KG1 (cell line): Measurements from ENCODE around the gene NBDY.
"Not testable (repeated sequence)": the region's sequence is repeated elsewhere in the genome, so short reads cannot be mapped to it uniquely, and the experiment has no call there.

Source experiments
- DNase-seq: peaks from one replicate; lab custom pipeline; 2025; lab: John Stamatoyannopoulos, UW

The NBDY gene

GRCh38 chrX:56764153-56764974 lies 35.3 kb downstream of the NBDY start:
- DNase-seq = no peak

DNA sequence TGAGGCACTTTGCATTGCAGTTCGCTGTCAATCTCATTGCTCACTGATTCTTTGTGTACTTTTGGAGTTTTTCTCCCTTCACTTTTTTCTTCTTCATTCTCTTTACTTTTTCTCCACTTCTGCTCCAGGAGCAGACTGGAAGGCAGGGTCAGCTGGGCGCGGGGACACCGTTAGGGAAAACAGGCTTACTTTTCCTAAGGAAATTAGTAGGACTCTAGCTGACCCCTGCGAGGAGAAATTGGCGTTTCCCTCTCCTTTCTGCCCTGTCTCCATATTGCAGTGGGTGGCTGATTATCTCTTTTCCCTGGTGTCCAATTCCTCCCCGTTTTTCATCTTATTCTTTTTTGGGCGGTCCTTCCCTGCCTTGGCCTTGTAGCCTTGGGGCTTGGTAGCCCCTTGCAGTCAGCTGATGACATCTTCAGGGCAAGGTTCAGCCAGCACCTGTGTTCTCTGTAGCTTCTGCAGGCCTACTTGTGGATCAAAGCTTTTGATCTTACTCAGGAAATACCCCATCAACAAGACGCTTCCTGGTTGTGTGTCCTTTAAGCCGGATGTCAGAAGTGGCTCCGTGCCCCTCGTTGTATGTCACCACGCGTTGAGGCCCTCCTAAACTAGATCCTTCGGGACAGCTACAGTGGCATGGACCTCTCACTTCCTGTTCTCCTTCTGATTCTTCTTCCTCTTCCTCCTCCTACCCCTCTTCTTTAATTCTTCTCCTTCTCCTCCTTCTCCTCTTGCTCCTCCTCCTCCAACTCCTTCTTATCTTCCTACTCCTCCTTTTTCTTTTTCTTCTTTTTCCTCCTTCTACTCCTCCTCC lies 36.1 kb downstream of the NBDY start:
- DNase-seq = no peak

DNA sequence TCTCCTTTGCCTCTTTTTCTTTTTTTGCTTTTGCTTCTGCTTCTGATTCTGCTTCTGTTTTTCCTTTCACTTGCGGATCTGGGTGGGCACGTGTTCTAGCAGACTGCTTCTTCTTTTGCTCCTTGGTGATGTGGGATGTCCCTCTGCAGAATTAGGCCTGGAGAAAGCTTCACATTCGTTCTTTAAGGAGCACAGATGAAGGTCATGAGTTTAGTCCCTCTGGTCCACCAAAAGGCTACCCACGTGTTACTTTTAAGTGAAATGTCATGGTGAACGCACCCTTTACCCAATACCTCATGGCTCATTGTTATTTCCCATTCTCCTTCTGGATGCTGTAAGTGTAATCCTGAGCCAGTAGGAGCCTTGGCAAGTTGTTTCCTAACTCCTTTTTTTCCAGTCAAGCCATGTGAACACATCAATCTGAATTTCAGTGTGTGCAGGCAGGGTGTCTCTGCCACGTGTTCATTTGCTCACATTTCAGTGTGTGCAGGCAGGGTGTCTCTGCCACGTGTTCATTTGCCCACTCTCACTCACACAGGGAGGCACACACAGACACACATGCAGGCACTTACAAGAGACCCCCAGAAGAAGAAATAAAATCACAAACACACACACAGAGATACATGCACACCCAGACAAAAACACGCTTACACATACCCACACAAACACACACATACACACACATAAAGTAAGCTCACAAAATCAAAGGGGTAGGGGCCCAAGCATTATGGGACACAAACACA lies 36.9 kb downstream of the NBDY start:
- no peak for DNase-seq

DNA sequence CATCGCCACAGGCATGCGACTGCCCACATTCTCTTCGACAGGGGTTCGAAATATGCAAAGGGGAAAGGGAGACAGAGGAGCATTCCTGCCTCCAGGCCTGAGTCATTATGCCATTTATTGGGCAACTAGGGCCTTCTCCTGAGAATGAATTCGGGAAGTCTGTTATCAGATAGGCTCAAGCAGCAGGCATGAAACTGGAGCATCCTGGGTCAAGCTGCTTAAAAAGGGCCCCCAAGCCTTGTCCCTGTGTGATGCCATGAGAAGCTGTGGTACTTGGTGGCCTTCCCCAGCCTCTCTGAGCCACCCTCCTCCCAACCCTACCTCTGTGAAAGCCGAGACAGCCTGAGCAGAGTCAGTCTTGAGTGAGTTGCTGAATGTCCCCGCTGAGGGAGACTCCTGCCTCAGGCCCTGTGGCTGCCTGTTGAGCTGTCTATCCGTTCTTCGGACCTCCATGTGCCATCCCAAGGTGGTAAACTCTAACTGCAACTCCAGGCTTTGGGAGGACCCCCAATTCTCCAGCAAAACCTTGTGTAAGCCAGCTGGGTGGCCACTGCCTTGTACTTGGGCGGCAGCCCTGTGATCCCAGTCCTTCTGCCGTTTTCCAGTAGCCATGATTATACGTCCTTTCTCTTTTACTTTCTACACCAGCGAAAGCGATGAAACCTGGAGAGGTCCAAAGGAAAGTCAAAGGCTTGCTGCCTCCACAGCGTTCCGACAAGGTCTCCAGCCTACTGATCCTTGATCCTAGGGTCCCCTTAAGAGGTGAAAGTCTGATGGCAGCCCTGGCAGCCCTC lies 37.7 kb downstream of the NBDY start:
- DNase-seq = no peak

- DNase-seq = not testable (repeated sequence)
These were observed 38.5 kb downstream of the NBDY start for GRCh38 chrX:56767348-56768119.

DNA sequence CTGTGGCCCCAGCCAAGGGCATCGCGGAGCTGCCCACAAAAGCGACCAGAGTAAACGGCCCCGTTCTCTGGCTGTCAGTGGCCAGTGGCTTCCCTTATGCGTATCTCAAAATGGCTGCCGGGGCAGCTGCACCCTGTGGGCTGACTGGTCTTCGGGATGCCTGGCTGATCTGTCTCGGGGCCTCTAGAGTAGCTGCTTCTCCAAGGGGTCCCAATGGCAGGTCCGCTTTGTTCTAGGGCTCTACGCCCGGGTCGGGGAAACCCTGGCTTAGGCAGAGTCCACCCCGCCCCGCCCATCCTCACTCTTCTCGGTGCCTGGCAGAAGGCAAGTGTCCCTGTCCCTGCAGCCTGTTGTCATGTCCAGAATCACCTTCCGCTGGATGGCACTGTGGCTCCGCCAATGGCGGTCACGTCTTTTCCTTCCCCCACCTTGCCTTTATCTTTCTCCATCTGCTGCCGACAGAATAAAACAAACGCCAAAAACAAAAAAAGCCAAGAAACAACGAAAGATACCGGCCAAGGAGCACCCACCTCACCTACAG lies 39.1 kb downstream of the NBDY start:
- DNase-seq = not testable (repeated sequence)

- not testable (repeated sequence) for DNase-seq
These were observed 43.9 kb downstream of the NBDY start for GRCh38 chrX:56772675-56773521.

GRCh38 chrX:56773522-56774060 lies 44.5 kb downstream of the NBDY start:
- not testable (repeated sequence) for DNase-seq

GRCh38 chrX:56778099-56778923 lies 49.3 kb downstream of the NBDY start:
- not testable (repeated sequence) for DNase-seq

DNA sequence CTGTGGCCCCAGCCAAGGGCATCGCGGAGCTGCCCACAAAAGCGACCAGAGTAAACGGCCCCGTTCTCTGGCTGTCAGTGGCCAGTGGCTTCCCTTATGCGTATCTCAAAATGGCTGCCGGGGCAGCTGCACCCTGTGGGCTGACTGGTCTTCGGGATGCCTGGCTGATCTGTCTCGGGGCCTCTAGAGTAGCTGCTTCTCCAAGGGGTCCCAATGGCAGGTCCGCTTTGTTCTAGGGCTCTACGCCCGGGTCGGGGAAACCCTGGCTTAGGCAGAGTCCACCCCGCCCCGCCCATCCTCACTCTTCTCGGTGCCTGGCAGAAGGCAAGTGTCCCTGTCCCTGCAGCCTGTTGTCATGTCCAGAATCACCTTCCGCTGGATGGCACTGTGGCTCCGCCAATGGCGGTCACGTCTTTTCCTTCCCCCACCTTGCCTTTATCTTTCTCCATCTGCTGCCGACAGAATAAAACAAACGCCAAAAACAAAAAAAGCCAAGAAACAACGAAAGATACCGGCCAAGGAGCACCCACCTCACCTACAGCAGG lies 50.0 kb downstream of the NBDY start:
- not testable (repeated sequence) for DNase-seq

DNA sequence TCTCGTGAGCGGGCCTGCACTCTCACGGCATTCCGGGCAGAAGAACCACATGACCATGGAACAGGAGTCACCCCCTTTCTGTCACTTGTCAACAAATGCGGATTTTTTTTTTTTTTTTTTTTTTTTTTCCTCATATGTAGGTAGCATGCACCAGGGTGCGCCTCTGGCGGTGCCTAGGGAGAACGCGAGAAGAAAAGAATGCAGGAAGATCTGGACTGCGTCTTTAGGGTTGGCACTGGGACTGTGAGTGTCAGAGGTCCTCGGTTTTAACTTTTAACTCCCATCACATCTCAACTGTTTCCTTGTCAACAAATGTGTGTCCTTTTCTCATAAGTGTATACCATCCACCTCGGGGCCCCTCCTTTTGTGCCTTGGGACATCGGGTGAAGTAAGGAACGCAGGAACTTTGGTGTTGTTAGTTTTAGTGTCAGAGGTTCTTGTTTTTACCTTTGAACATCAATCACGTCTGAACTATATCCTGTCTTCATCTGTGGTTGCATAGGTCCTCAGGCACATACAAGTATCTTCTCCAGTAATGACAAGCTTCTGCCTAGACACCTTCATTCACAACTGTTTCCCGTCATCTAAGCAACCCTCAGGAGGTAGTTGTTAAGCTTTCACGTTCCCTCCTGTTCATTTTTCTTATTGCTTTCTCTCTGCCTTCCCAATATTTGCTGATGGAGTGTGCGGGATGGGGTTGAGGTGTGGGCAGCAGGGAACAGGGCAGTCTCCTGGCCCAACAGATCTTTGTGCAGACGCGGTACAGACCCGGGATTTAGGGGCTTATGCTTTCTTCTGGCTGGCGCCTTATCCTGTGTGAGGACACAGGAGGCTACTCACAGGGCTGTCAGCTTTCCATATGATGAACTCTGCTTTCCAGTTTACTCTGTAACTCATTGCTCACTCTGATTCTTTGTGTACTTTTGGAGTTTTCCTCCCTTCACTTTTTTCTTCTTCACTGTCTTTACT lies 51.9 kb downstream of the NBDY start:
- not testable (repeated sequence) for DNase-seq

- DNase-seq = no peak
These were observed 53.3 kb downstream of the NBDY start for GRCh38 chrX:56782352-56782751.

DNA sequence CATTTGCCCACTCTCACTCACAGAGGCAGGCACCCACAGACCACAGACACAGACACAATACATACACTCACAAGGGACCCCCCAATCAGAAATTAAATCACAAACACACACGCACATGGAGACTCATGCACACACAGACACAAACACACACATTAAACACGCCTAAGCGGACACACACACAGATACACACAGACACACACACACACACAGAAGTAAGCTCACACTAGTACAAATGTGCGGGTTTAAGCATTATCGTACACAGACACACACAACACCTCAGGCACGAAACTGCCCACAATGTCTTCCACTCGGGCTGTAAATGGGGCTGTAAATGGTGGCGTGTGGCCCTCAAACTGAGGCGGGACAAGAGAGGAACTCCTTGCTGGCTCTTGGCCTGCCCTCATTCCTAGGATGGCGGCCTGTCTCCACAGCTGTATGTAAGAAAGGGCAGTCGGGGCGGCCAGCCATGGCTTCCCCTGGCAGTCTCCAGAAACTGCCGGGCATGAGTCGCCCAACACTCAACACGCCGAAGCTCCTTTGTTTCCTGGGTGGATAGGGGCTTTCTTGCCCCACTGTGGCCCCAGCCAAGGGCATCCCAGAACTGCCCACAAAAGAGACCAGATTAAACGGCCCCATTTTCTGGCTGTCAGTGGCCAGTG lies 53.9 kb downstream of the NBDY start:
- no peak for DNase-seq

DNA sequence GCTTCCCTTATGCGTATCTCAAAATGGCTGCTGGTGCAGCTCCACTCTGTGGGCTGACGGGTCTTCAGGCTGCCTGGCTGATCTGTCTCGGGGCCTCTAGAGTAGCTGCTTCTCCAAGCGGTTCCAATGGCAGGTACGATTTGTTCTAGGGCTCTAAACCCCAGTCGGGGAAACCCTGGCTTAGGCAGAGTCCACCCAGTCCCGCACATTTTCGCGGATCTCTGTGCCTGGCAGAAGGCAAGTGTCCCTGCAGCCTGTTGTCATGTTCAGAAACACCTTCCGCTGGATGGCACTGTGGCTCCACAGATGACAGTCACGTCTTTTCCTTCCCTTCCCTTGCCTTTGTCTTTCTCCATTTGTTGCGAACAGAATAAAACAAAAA lies 54.4 kb downstream of the NBDY start:
- DNase-seq = no peak

DNA sequence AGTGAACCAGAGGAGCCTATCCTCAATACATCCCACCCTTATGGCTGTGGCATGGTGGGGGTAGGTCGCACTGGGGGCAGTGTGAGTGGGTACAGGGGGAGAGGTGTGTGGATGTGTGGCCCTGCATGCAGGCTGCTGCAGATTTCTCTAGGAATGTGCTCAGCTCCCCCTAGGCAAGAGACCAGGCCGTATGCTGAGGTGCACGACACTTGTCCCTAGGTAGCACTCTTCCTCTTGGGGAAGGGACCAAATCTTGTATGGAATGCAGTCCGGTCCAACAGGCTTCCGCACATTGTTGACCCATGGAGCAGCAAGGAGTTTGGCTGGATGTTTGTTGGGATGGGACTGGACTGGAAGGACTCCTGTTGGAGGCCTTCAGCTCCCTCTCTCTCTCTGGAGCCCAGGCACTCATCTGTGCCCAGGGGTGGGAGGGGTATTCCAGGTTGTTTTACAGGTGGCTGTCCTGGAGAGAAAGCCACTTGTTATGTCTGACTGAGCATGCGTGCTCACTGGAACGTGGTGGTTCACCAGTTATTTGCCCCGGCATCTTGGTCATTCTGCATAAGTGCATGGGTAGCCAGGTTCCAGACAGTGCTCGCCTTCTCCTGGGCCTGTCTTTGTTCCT lies 55.1 kb downstream of the NBDY start:
- no peak for DNase-seq

DNA sequence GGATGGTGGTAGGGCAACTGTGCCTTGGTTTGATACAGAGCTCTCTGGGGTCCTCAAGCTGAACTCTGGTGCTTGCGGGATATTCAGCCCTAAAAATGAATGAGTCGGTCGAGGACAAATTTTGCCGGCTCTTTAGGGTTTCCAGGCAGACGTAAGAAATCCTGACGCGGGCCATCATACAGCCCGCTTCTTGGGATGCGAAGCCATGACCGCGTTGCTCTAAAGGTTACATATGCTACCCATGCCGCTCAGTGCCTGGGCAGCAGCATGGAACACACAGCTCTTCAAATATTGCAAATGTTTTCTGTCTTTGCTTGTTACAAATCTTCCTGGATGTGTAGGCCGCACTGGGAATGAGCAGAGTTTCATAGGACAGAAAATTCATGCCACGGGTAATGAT lies 55.6 kb downstream of the NBDY start:
- no peak for DNase-seq
